NCI-H345 (cell line): ENCODE results near the gene CDH23.
"Not testable (repeated sequence)": the region's sequence is repeated elsewhere in the genome, so short reads cannot be mapped to it uniquely, and the experiment has no call there.

Experiments used
- DNase-seq: peaks from one replicate; lab custom pipeline; 2025; lab: John Stamatoyannopoulos, UW

Gene CDH23

GRCh38 chr10:71851465-71852095 is 454.9 kb downstream of the CDH23 start:
- DNase-seq: not testable (repeated sequence)

GRCh38 chr10:71852355-71852937 is 455.7 kb downstream of the CDH23 start:
- no peak for DNase-seq

DNA sequence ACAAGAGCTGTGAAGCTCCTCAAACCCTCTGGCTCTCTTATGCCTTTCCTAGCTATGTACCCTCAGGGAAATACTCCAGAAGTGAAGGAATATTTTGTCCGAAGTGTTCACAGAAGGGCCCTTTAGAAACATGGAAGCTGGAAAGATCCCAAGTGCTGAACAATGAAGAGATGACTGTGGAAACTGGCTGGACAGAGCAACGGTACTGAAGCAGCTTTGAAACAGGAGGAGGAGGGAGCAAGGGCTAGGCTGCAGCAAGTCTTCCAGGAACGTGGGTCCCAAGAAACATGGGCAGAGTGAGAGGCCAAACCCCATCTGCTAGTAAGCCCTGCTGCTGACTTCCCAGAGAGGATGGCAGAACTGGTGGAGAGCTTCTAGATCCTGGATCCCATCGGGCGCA is 457.3 kb downstream of the CDH23 start:
- no peak for DNase-seq

GRCh38 chr10:71856619-71857018 is 459.9 kb downstream of the CDH23 start:
- no peak for DNase-seq

GRCh38 chr10:71857934-71858890 is 461.5 kb downstream of the CDH23 start:
- DNase-seq: no peak

DNA sequence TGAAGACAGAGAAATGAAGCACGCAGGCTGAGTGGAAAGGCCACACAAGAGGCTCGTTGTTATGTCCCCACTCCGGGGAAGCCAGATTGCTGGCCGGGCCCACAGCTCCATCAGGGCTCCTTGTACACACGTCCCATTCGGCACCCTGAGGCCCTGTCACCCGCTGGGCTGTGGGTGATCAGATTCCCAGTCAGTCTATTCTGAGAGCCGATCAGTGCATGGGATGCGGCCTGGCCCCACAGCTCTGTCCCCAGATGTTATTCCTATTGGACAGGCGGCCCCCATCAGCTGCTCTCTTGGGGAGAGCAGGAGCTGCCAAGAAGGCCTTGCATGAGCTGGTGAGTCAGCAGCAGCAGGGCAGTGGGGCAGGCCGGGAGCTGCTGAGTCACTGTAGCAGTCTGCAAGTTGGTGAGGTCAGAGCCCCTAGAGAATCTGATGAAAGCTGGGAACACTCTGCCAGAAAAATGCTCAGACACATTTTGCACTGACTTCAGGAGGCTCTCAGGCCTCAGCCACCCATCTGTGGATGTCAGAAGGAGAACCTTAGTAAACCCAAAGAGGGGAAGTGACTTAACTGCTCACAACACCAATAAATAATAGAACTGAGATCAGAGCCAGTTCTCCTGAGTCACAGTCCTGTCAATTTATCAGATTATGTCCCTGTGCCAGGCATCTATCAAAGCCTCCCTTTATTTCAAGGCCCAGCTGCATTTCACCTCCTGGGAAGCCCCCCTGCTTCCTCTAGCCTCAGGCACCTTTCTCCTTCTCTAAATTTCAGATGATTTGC is 463.7 kb downstream of the CDH23 start:
- DNase-seq: peak; percentile 16

GRCh38 chr10:71863203-71863602 is 466.5 kb downstream of the CDH23 start:
- DNase-seq: no peak

GRCh38 chr10:71864911-71865361 is 468.2 kb downstream of the CDH23 start:
- no peak for DNase-seq
